Mesenchymal stem cell (in vitro differentiated cells and primary cell): ENCODE results near the gene REG1A.

Experiments used
- DNase-seq: peaks from one replicate; pipeline ENCODE4 v3.0.0-alpha.2; 2013
- H2AFZ ChIP-seq: one replicate; pipeline ENCODE4 v1.6.1; 2013; ENCODE audit warnings: low read depth, mild to moderate bottlenecking, control low read depth, inconsistent platforms, low read length, moderate library complexity
- H2AK5ac ChIP-seq: 2 replicates; pipeline ENCODE4 v1.6.1; 2013; ENCODE audit warnings: low read length, moderate library complexity, mild to moderate bottlenecking, inconsistent platforms; ENCODE audit not compliant: severe bottlenecking
- H2BK120ac ChIP-seq: one replicate; pipeline ENCODE4 v1.6.1; 2013; ENCODE audit warnings: low read depth, mild to moderate bottlenecking, inconsistent platforms, low read length, moderate library complexity
- H2BK12ac ChIP-seq, 2 experiments: one replicate each; pipeline ENCODE4 v1.6.1; 2013; ENCODE audit warnings: inconsistent platforms in 2 of 2, low read length in 2 of 2, mild to moderate bottlenecking in 2 of 2, moderate library complexity in 2 of 2, control low read depth in 1 of 2
- H2BK15ac ChIP-seq: one replicate; pipeline ENCODE4 v1.6.1; 2013; ENCODE audit warnings: mild to moderate bottlenecking, low read depth, inconsistent platforms; ENCODE audit not compliant: poor library complexity, severe bottlenecking
- H2BK5ac ChIP-seq: 2 replicates; pipeline ENCODE4 v1.6.1; 2013; ENCODE audit warnings: low read depth, mild to moderate bottlenecking, low read length, control low read depth, inconsistent platforms; ENCODE audit not compliant: poor library complexity, severe bottlenecking
- H3K14ac ChIP-seq, 2 experiments: one replicate each; pipeline ENCODE4 v1.6.1; 2013; ENCODE audit warnings: inconsistent platforms in 2 of 2, low read length in 2 of 2, control low read depth in 1 of 2, mild to moderate bottlenecking in 1 of 2, moderate library complexity in 1 of 2
- H3K18ac ChIP-seq, 2 experiments: one replicate each; pipeline ENCODE4 v1.6.1; 2013; ENCODE audit warnings: inconsistent platforms in 2 of 2, low read length in 2 of 2, control low read depth in 1 of 2, low read depth in 1 of 2, mild to moderate bottlenecking in 1 of 2
- H3K23ac ChIP-seq, 2 experiments: one replicate each; pipeline ENCODE4 v1.6.1; 2013; ENCODE audit warnings: inconsistent platforms in 2 of 2, low read length in 2 of 2, mild to moderate bottlenecking in 2 of 2, moderate library complexity in 2 of 2, control low read depth in 1 of 2
- H3K27ac ChIP-seq: 2 replicates; pipeline ENCODE4 v1.5.1; 2013; ENCODE audit warnings: mild to moderate bottlenecking, moderate library complexity, low read length, control low read depth, inconsistent platforms; ENCODE audit not compliant: poor library complexity, severe bottlenecking
- H3K27me3 ChIP-seq, 2 experiments: 2 replicates each; pipeline versions ENCODE4 v1.6.1 to v1.7.0; 2013; ENCODE audit warnings: low read length in 2 of 2, mild to moderate bottlenecking in 2 of 2, moderate library complexity in 2 of 2, control low read depth in 1 of 2, inconsistent platforms in 1 of 2; ENCODE audit not compliant: control insufficient read depth in 1 of 2, insufficient read depth in 1 of 2
- H3K36me3 ChIP-seq, 2 experiments: 2 replicates each; pipeline versions ENCODE4 v1.6.1 to v1.7.0; 2013; ENCODE audit warnings: low read length in 2 of 2, control low read depth in 1 of 2, inconsistent platforms in 1 of 2, low read depth in 1 of 2, mild to moderate bottlenecking in 1 of 2; ENCODE audit not compliant: insufficient read depth in 2 of 2, control insufficient read depth in 1 of 2
- H3K4ac ChIP-seq, 2 experiments: one replicate each; pipeline ENCODE4 v1.6.1; 2013; ENCODE audit warnings: inconsistent platforms in 2 of 2, low read length in 2 of 2, mild to moderate bottlenecking in 2 of 2, moderate library complexity in 2 of 2, control low read depth in 1 of 2, low read depth in 1 of 2
- H3K4me1 ChIP-seq: 2 replicates; pipeline ENCODE4 v1.6.1; 2013; ENCODE audit warnings: low read depth, low read length, control low read depth; ENCODE audit not compliant: control insufficient read depth, insufficient read depth
- H3K4me2 ChIP-seq: 2 replicates; pipeline ENCODE4 v1.6.1; 2013; ENCODE audit warnings: low read length, mild to moderate bottlenecking, inconsistent platforms; ENCODE audit not compliant: poor library complexity, severe bottlenecking
- H3K4me3 ChIP-seq, 2 experiments: 2 replicates each; pipeline versions ENCODE4 v1.5.1 to v1.7.0; 2013; ENCODE audit warnings: low read length in 2 of 2, mild to moderate bottlenecking in 2 of 2, control low read depth in 1 of 2, low read depth in 1 of 2; ENCODE audit not compliant: insufficient read depth in 1 of 2
- H3K79me1 ChIP-seq: replicated peaks from 2 replicates; pipeline ENCODE4 v1.6.1; 2013; ENCODE audit warnings: mild to moderate bottlenecking, control low read depth, low read length, inconsistent platforms; ENCODE audit not compliant: poor library complexity, severe bottlenecking
- H3K9ac ChIP-seq: 2 replicates; pipeline ENCODE4 v1.7.0; 2013; ENCODE audit warnings: mild to moderate bottlenecking, low read length, moderate library complexity
- H3K9me3 ChIP-seq: 2 replicates; pipeline ENCODE4 v1.7.0; 2013; ENCODE audit warnings: mild to moderate bottlenecking, low read length; ENCODE audit not compliant: control insufficient read depth
- H4K8ac ChIP-seq: one replicate; pipeline ENCODE4 v1.6.1; 2013; ENCODE audit warnings: inconsistent platforms, mild to moderate bottlenecking, low read length, moderate library complexity
- H4K91ac ChIP-seq: one replicate; pipeline ENCODE4 v1.6.1; 2013; ENCODE audit warnings: mild to moderate bottlenecking, low read length, inconsistent platforms
- WGBS: methylation state at CpG from one replicate; pipeline ENCODE4 v1.1.7; 2013; ENCODE audit warnings: mixed read lengths; 5-methylcytosine and 5-hydroxymethylcytosine counted together

Gene REG1A

GRCh38 chr2:79101024-79101423 lies 19.3 kb upstream of the REG1A start:
- Histone ChIP-seq H2BK5ac (no peak overlapping the region), H2BK12ac (no peak overlapping the region), H2BK15ac (no peak overlapping the region), H3K18ac (no peak overlapping the region), H3K9ac (no peak overlapping the region), H2AK5ac (no peak overlapping the region), H3K79me1 (no peaks in the 10 kb centered on the region), H3K4ac (no peak overlapping the region), H3K9me3 (peaks cover 17% of the 10 kb centered on the region), H2BK120ac (no peak overlapping the region), H3K27me3 (no peaks in the 10 kb centered on the region), H4K8ac (no peak overlapping the region), H3K23ac (no peak overlapping the region), H3K4me1 (no peaks in the 10 kb centered on the region), H3K4me2 (no peak overlapping the region), H3K4me3 (no peak overlapping the region), H3K14ac (no peak overlapping the region), H3K27ac (no peak overlapping the region), H4K91ac (no peak overlapping the region), H2AFZ (no peak overlapping the region), H3K36me3 (no peaks in the 10 kb centered on the region)
- 54% methylated on average over 2 of the region's 2 CpGs for WGBS
- DNase-seq, result no peak

GRCh38 chr2:79103214-79103613 lies 17.1 kb upstream of the REG1A start:
- Histone ChIP-seq H2BK12ac (no peak overlapping the region), H2BK15ac (no peak overlapping the region), H2AK5ac (no peak overlapping the region), H3K4me2 (no peak overlapping the region), H3K27me3 (no peaks in the 10 kb centered on the region), H3K79me1 (no peaks in the 10 kb centered on the region), H3K36me3 (no peaks in the 10 kb centered on the region), H3K4me3 (no peak overlapping the region), H3K18ac (no peak overlapping the region), H3K4me1 (no peaks in the 10 kb centered on the region), H2BK120ac (no peak overlapping the region), H2AFZ (no peak overlapping the region), H3K27ac (no peak overlapping the region), H4K8ac (no peak overlapping the region), H2BK5ac (no peak overlapping the region), H3K23ac (no peak overlapping the region), H3K4ac (no peak overlapping the region), H3K14ac (no peak overlapping the region), H3K9ac (no peak overlapping the region), H4K91ac (no peak overlapping the region), H3K9me3 (peaks cover 17% of the 10 kb centered on the region)
- 93% methylated on average over 2 of the region's 2 CpGs for WGBS
- DNase-seq, result no peak

- Histone ChIP-seq H3K4ac (no peak overlapping the region), H4K91ac (no peak overlapping the region), H3K27me3 (no peaks in the 10 kb centered on the region), H2BK15ac (no peak overlapping the region), H3K9ac (no peak overlapping the region), H3K4me1 (no peaks in the 10 kb centered on the region), H3K9me3 (peaks cover 13% of the 10 kb centered on the region), H3K36me3 (no peaks in the 10 kb centered on the region), H3K79me1 (no peaks in the 10 kb centered on the region), H2AFZ (no peak overlapping the region), H2BK12ac (no peak overlapping the region), H3K4me3 (no peak overlapping the region), H3K4me2 (no peak overlapping the region), H4K8ac (no peak overlapping the region), H3K18ac (no peak overlapping the region), H2BK5ac (no peak overlapping the region), H3K27ac (no peak overlapping the region), H3K23ac (no peak overlapping the region), H3K14ac (no peak overlapping the region), H2BK120ac (no peak overlapping the region), H2AK5ac (no peak overlapping the region)
- 50% methylated on average over 2 of the region's 2 CpGs for WGBS
- DNase-seq, result no peak
These were observed 15.0 kb upstream of the REG1A start for GRCh38 chr2:79105259-79105658.

- Histone ChIP-seq H3K27me3 (no peaks in the 10 kb centered on the region), H3K36me3 (no peaks in the 10 kb centered on the region)
These were observed 8.0 kb upstream of the REG1A start for GRCh38 chr2:79112269-79112668.

More at GRCh38 chr2:79112269-79112668, 8.0 kb upstream of the REG1A start:
- Histone ChIP-seq H3K27ac (no peak overlapping the region), H2AFZ (no peak overlapping the region), H3K23ac (no peak overlapping the region), H2BK120ac (no peak overlapping the region), H2BK15ac (no peak overlapping the region), H3K4me1 (no peaks in the 10 kb centered on the region), H3K18ac (no peak overlapping the region), H3K14ac (no peak overlapping the region), H3K9me3 (no peaks in the 10 kb centered on the region), H3K4me2 (no peak overlapping the region), H3K79me1 (no peaks in the 10 kb centered on the region), H3K9ac (no peak overlapping the region), H2BK5ac (no peak overlapping the region), H4K8ac (no peak overlapping the region), H4K91ac (no peak overlapping the region), H2BK12ac (no peak overlapping the region), H3K4ac (no peak overlapping the region), H2AK5ac (no peak overlapping the region), H3K4me3 (no peak overlapping the region)
- 93% methylated on average over 3 of the region's 3 CpGs for WGBS
- DNase-seq, result no peak
